Astrocyte (in vitro differentiated cells and primary cell): ENCODE data around the gene ATAT1. TPM values are rescaled to one million over a fixed set of nuclear protein-coding genes. Genes with fewer than 3 reads are reported as not detected.

Experiments
- DNase-seq: peaks from one replicate; pipeline ENCODE4 v3.0.0-alpha.2; 2010; ENCODE audit warnings: low read depth
- FAIRE-seq: peaks from 2 replicates; lab custom pipeline; 2011; peaks lifted over from hg19 to GRCh38; lab: Jason Lieb, UNC
- H2AFZ ChIP-seq: 2 replicates; pipeline ENCODE4 v1.6.0; 2012; ENCODE audit warnings: low read depth, low read length, inconsistent platforms
- H3K27ac ChIP-seq: 2 replicates; pipeline ENCODE4 v1.5.1; 2011; ENCODE audit warnings: low read depth, low read length, inconsistent platforms
- H3K27me3 ChIP-seq: 2 replicates; pipeline ENCODE4 v1.6.0; 2011; ENCODE audit warnings: low read length, inconsistent platforms; ENCODE audit not compliant: insufficient read depth
- H3K36me3 ChIP-seq: 2 replicates; pipeline ENCODE4 v1.5.1; 2011; ENCODE audit warnings: low read length, inconsistent platforms; ENCODE audit not compliant: insufficient read depth
- H3K4me1 ChIP-seq: 2 replicates; pipeline ENCODE4 v1.5.1; 2011; ENCODE audit warnings: low read length, inconsistent platforms; ENCODE audit not compliant: insufficient read depth
- H3K4me2 ChIP-seq: 2 replicates; pipeline ENCODE4 v1.6.0; 2012; ENCODE audit warnings: low read length, inconsistent platforms
- H3K4me3 ChIP-seq: 2 replicates; pipeline ENCODE4 v1.5.1; 2011; ENCODE audit warnings: low read depth, mild to moderate bottlenecking, low read length, inconsistent platforms; ENCODE audit not compliant: insufficient read depth
- H3K79me2 ChIP-seq: 2 replicates; pipeline ENCODE4 v1.6.0; 2012; ENCODE audit warnings: mild to moderate bottlenecking, low read length, inconsistent platforms; ENCODE audit not compliant: insufficient read depth
- H3K9ac ChIP-seq: 2 replicates; pipeline ENCODE4 v1.6.0; 2012; ENCODE audit warnings: mild to moderate bottlenecking, low read length, inconsistent platforms
- H3K9me3 ChIP-seq: 2 replicates; pipeline ENCODE4 v1.5.1; 2012; ENCODE audit warnings: low read depth, mild to moderate bottlenecking, low read length, inconsistent platforms; ENCODE audit not compliant: insufficient read depth
- H4K20me1 ChIP-seq: 2 replicates; pipeline ENCODE4 v1.6.0; 2012; ENCODE audit warnings: low read length, inconsistent platforms; ENCODE audit not compliant: insufficient read depth
- H3K27ac Mint-ChIP-seq: one replicate; pipeline ENCODE4 v1.8.0; 2021; ENCODE audit warnings: mild to moderate bottlenecking, mixed read lengths; ENCODE audit not compliant: unreplicated experiment
- H3K27me3 Mint-ChIP-seq: one replicate; pipeline ENCODE4 v1.8.0; 2021; ENCODE audit warnings: low read depth, mixed read lengths; ENCODE audit not compliant: unreplicated experiment
- H3K36me3 Mint-ChIP-seq: one replicate; pipeline ENCODE4 v1.8.0; 2021; ENCODE audit warnings: low read depth, mixed read lengths; ENCODE audit not compliant: unreplicated experiment
- H3K4me1 Mint-ChIP-seq: one replicate; pipeline ENCODE4 v1.8.0; 2021; ENCODE audit warnings: low read depth, mixed read lengths; ENCODE audit not compliant: unreplicated experiment
- H3K4me3 Mint-ChIP-seq: one replicate; pipeline ENCODE4 v1.8.0; 2021; ENCODE audit warnings: mild to moderate bottlenecking, moderate library complexity, mixed read lengths; ENCODE audit not compliant: unreplicated experiment
- H3K9me3 Mint-ChIP-seq: one replicate; pipeline ENCODE4 v1.8.0; 2021; ENCODE audit warnings: mild to moderate bottlenecking, mixed read lengths; ENCODE audit not compliant: unreplicated experiment
- CTCF ChIP-seq: IDR thresholded peaks from 2 replicates; pipeline ENCODE4 v1.5.1; 2011; ENCODE audit warnings: low read depth, mild to moderate bottlenecking, inconsistent platforms, low read length, moderate library complexity; ENCODE audit not compliant: insufficient read depth
- EZH2 ChIP-seq: IDR thresholded peaks from 2 replicates; pipeline ENCODE4 v1.6.1; 2012; ENCODE audit warnings: mild to moderate bottlenecking, low read length, inconsistent platforms; ENCODE audit not compliant: insufficient read depth
- total RNA-seq: library from RNA; stranded (reverse); gene quantifications from 2 replicates; pipeline ENCODE4 v1.2.1, GENCODE V29; 2021

ATAT1 gene
- total RNA-seq, 1 donor from 2014 or later, result 16.6 TPM

- H3K9me3 ChIP-seq, result no peaks in the 10 kb centered on the region
- H3K27me3 ChIP-seq, result no peaks in the 10 kb centered on the region
- H3K4me3 Mint-ChIP-seq, result no peak overlapping the region
- FAIRE-seq, result no peak
- no peak overlapping the region for H3K4me3 ChIP-seq
- peaks cover 54% of the 10 kb centered on the region for H4K20me1 ChIP-seq
- H3K27me3 Mint-ChIP-seq, result no peaks in the 10 kb centered on the region
- H3K27ac Mint-ChIP-seq, result no peak overlapping the region
- no peaks in the 10 kb centered on the region for H3K9me3 Mint-ChIP-seq
- TF ChIP-seq EZH2 (no peak), CTCF (no peak)
- H3K4me1 Mint-ChIP-seq, result no peaks in the 10 kb centered on the region
- H3K36me3 ChIP-seq, result peaks cover 36% of the 10 kb centered on the region
- H3K27ac ChIP-seq, result no peak overlapping the region
- H3K9ac ChIP-seq, result no peak overlapping the region
- no peak overlapping the region for H3K4me2 ChIP-seq
- no peaks in the 10 kb centered on the region for H3K4me1 ChIP-seq
- H3K79me2 ChIP-seq, result peaks cover 7% of the 10 kb centered on the region
- no peak overlapping the region for H2AFZ ChIP-seq
- DNase-seq, result no peak
- peaks cover 25% of the 10 kb centered on the region for H3K36me3 Mint-ChIP-seq
Measured at GRCh38 chr6:30598912-30599624, 27.6 kb upstream of the ATAT1 start.

- no peak overlapping the region for H3K9ac ChIP-seq
- Mint-ChIP-seq H3K27me3 (no peaks in the 10 kb centered on the region), H3K4me1 (no peaks in the 10 kb centered on the region), H3K4me3 (no peak overlapping the region), H3K27ac (no peak overlapping the region), H3K9me3 (no peaks in the 10 kb centered on the region), H3K36me3 (peaks cover 23% of the 10 kb centered on the region)
- TF ChIP-seq EZH2 (no peak), CTCF (no peak)
- no peak overlapping the region for H2AFZ ChIP-seq
- H3K4me3 ChIP-seq, result no peak overlapping the region
- DNase-seq (no peak), FAIRE-seq (no peak)
- H3K9me3 ChIP-seq, result no peaks in the 10 kb centered on the region
- no peaks in the 10 kb centered on the region for H3K27me3 ChIP-seq
- peaks cover 56% of the 10 kb centered on the region for H4K20me1 ChIP-seq
- H3K79me2 ChIP-seq, result peaks cover 7% of the 10 kb centered on the region
- peaks cover 37% of the 10 kb centered on the region for H3K36me3 ChIP-seq
- H3K4me2 ChIP-seq, result no peak overlapping the region
- H3K4me1 ChIP-seq, result no peaks in the 10 kb centered on the region
- no peak overlapping the region for H3K27ac ChIP-seq
Measured at GRCh38 chr6:30599625-30600324, 26.9 kb upstream of the ATAT1 start.
